Activated naive CD4-positive, alpha-beta T cell treated with anti-CD3 and anti-CD28 coated beads, Interleukin-2, amount 50 U/mL, for 72 hours (primary cell): ENCODE results near the gene RND1. TPM values are rescaled to one million over a fixed set of nuclear protein-coding genes. Genes with fewer than 3 reads are reported as not detected.

Source experiments
- total RNA-seq, 2 donors: library from RNA; stranded (reverse); gene quantifications; one replicate each; pipeline ENCODE4 v1.2.3, GENCODE V29; 2022

The RND1 gene
- total RNA-seq, 2 donors from 2014 or later: 4.3 to 10.4 TPM

Other genes starting within 250 kb of the RND1 start
- gene KANSL2, start 183.6 kb downstream of the RND1 start, total RNA-seq: 10 to 100 TPM; 45.9 to 58.5 TPM
- gene CCNT1, start 149.2 kb downstream of the RND1 start, total RNA-seq: 10 to 100 TPM; 72.9 to 88.2 TPM
- under 1 TPM; 0.23 to 0.41 TPM for gene ADCY6, start 76.8 kb downstream of the RND1 start, total RNA-seq
- gene CACNB3, start 47.4 kb downstream of the RND1 start, total RNA-seq: 10 to 100 TPM; 11.0 to 15.3 TPM
- 100 to 1,000 TPM in 1 of 2 donors, 10 to 100 TPM in 1; 90.7 to 121 TPM for gene DDX23, start 13.7 kb downstream of the RND1 start, total RNA-seq
- gene FKBP11, start 59.6 kb upstream of the RND1 start, total RNA-seq: 10 to 100 TPM; 31.6 to 68.6 TPM
- gene ARF3, start 91.6 kb upstream of the RND1 start, total RNA-seq: 100 to 1,000 TPM in 1 of 2 donors, 10 to 100 TPM in 1; 49.7 to 132 TPM
- gene WNT10B, start 105.9 kb upstream of the RND1 start, total RNA-seq: 1 to 10 TPM in 1 of 2 donors, not detected in 1; 1.4 TPM
- gene WNT1, start 112.5 kb upstream of the RND1 start, total RNA-seq: under 1 TPM in 1 of 2 donors, not detected in 1; 0.27 TPM
- gene DDN, start 133.5 kb upstream of the RND1 start, total RNA-seq: 1 to 10 TPM in 1 of 2 donors, under 1 TPM in 1; 0.07 to 1.1 TPM
- 10 to 100 TPM; 52.5 to 58.7 TPM for gene PRKAG1, start 152.9 kb upstream of the RND1 start, total RNA-seq
- 100 to 1,000 TPM in 1 of 2 donors, 10 to 100 TPM in 1; 67.7 to 110 TPM for gene KMT2D, start 194.9 kb upstream of the RND1 start, total RNA-seq
- 10 to 100 TPM; 12.7 to 19.7 TPM for gene RHEBL1, start 204.1 kb upstream of the RND1 start, total RNA-seq
- gene DHH, start 228.9 kb upstream of the RND1 start, total RNA-seq: 1 to 10 TPM in 1 of 2 donors, under 1 TPM in 1; 0.19 to 1.0 TPM
- gene LMBR1L, start 245.0 kb upstream of the RND1 start, total RNA-seq: 100 to 1,000 TPM in 1 of 2 donors, 10 to 100 TPM in 1; 64.0 to 134 TPM